Measurements from ENCODE around the gene TRAF3.
"Not testable (repeated sequence)": the region's sequence is repeated elsewhere in the genome, so short reads cannot be mapped to it uniquely, and the experiment has no call there.

TRAF3 gene

GRCh38 chr14:102892651-102893050 is 115.4 kb downstream of the TRAF3 start:
- no peak for DNase-seq (ENCODE audit: low spot score)

- DNase-seq (ENCODE audit: low spot score), result no peak
Measured at GRCh38 chr14:102893452-102893851, 116.2 kb downstream of the TRAF3 start.

- DNase-seq (ENCODE audit: low spot score), result not testable (repeated sequence)
Measured at GRCh38 chr14:102896735-102897134, 119.5 kb downstream of the TRAF3 start.

GRCh38 chr14:102897299-102898027 is 120.2 kb downstream of the TRAF3 start:
- no peak for DNase-seq (ENCODE audit: low spot score)

- no peak for DNase-seq (ENCODE audit: low spot score)
Measured at GRCh38 chr14:102898298-102898697, 121.0 kb downstream of the TRAF3 start.

GRCh38 chr14:102898776-102899515 is 121.7 kb downstream of the TRAF3 start:
- no peak for DNase-seq (ENCODE audit: low spot score)

- no peak for DNase-seq (ENCODE audit: low spot score)
Measured at GRCh38 chr14:102899516-102899900, 122.3 kb downstream of the TRAF3 start.

- DNase-seq (ENCODE audit: low spot score), result no peak
Measured at GRCh38 chr14:102900631-102901571, 123.7 kb downstream of the TRAF3 start.

GRCh38 chr14:102901633-102902032 is 124.4 kb downstream of the TRAF3 start:
- no peak for DNase-seq (ENCODE audit: low spot score)

GRCh38 chr14:102902086-102902485 is 124.8 kb downstream of the TRAF3 start:
- no peak for DNase-seq (ENCODE audit: low spot score)

- DNase-seq (ENCODE audit: low spot score), result no peak
Measured at GRCh38 chr14:102902523-102903247, 125.4 kb downstream of the TRAF3 start.

- DNase-seq (ENCODE audit: low spot score), result no peak
Measured at GRCh38 chr14:102903248-102903888, 126.1 kb downstream of the TRAF3 start.

- DNase-seq (ENCODE audit: low spot score), result no peak
Measured at GRCh38 chr14:102903889-102904512, 126.8 kb downstream of the TRAF3 start.

- no peak for DNase-seq (ENCODE audit: low spot score)
Measured at GRCh38 chr14:102905116-102906108, 128.2 kb downstream of the TRAF3 start.

- no peak for DNase-seq (ENCODE audit: low spot score)
Measured at GRCh38 chr14:102906616-102907302, 129.5 kb downstream of the TRAF3 start.

GRCh38 chr14:102907303-102907844 is 130.1 kb downstream of the TRAF3 start:
- DNase-seq (ENCODE audit: low spot score), result no peak

GRCh38 chr14:102907980-102908730 is 130.9 kb downstream of the TRAF3 start:
- no peak for DNase-seq (ENCODE audit: low spot score)

All from SW480 (cell line).